SK-MEL-5 (cell line): ENCODE measurements around the gene FOXP3. TPM values are rescaled to one million over a fixed set of nuclear protein-coding genes. Genes with fewer than 3 reads are reported as not detected.

Experiments used
- DNase-seq: peaks from one replicate; pipeline ENCODE4 v3.0.0-alpha.2; 2016; ENCODE audit warnings: low read depth, low spot score
- in situ Hi-C: cut with HindIII; loops from 2 replicates; pipeline ENCODE4 v1.10.0; 2016; ENCODE audit warnings: low sequenced_read_pairs, high pct_unique_total_duplicates, low pct_unique_long_range_greater_than_20kb
- total RNA-seq: library from RNA; depleted of rRNA; stranded (reverse); fragments of >200 nt; shearing (Covaris generic); gene quantifications from 2 replicates; pipeline ENCODE4 v1.2.3, GENCODE V29; 2014

Gene FOXP3
- total RNA-seq, 1 experiment from 2014 or later, result 0.24 TPM

GRCh38 chrX:49278081-49278480 is 13.6 kb upstream of the FOXP3 start:
- DNase-seq, result no peak
- in situ Hi-C loops, result no loop called here

GRCh38 chrX:49277535-49277830 is 13.0 kb upstream of the FOXP3 start:
- no peak for DNase-seq
- in situ Hi-C loops, result no loop called here

GRCh38 chrX:49276671-49277534 is 12.4 kb upstream of the FOXP3 start:
- in situ Hi-C loops, result no loop called here
- no peak for DNase-seq

- DNase-seq, result no peak
- in situ Hi-C loops, result no loop called here
Observed at GRCh38 chrX:49276207-49276606, 11.7 kb upstream of the FOXP3 start.

- DNase-seq, result no peak
- in situ Hi-C loops, result no loop called here
Observed at GRCh38 chrX:49273181-49273727, 8.7 kb upstream of the FOXP3 start.

GRCh38 chrX:49272421-49272820 is 7.9 kb upstream of the FOXP3 start:
- in situ Hi-C loops, result no loop called here
- DNase-seq, result no peak

- in situ Hi-C loops, result no loop called here
- no peak for DNase-seq
Observed at GRCh38 chrX:49271341-49271740, 6.8 kb upstream of the FOXP3 start.

GRCh38 chrX:49270249-49270921 is 5.9 kb upstream of the FOXP3 start:
- DNase-seq, result no peak
- in situ Hi-C loops, result no loop called here

GRCh38 chrX:49269767-49270248 is 5.3 kb upstream of the FOXP3 start, which contains the start of gene PPP1R3F:
Gene PPP1R3F, plus strand, starts transcription at chrX:49269793. Its CDS starts 77 bp downstream, at chrX:49269870.
- in situ Hi-C loops, result no loop called here
- no peak for DNase-seq

GRCh38 chrX:49269010-49269766 is 4.7 kb upstream of the FOXP3 start:
- in situ Hi-C loops, result no loop called here
- DNase-seq, result peak; percentile 98

GRCh38 chrX:49268702-49269009 is 4.1 kb upstream of the FOXP3 start:
- no peak for DNase-seq
- in situ Hi-C loops, result no loop called here

GRCh38 chrX:49266523-49267445 is 2.3 kb upstream of the FOXP3 start:
- no peak for DNase-seq
- in situ Hi-C loops, result no loop called here

GRCh38 chrX:49263631-49264030 is 879 bp downstream of the FOXP3 start:
- no peak for DNase-seq
- in situ Hi-C loops, result no loop called here

GRCh38 chrX:49262603-49263002 is 1.9 kb downstream of the FOXP3 start:
- in situ Hi-C loops, result no loop called here
- no peak for DNase-seq

GRCh38 chrX:49260221-49260985 is 4.1 kb downstream of the FOXP3 start:
- in situ Hi-C loops, result no loop called here
- no peak for DNase-seq

GRCh38 chrX:49258749-49259124 is 5.8 kb downstream of the FOXP3 start:
- no peak for DNase-seq
- in situ Hi-C loops, result no loop called here
